Kidney epithelial cell (primary cell): Measurements from ENCODE around the gene RNMT. TPM values are rescaled to one million over a fixed set of nuclear protein-coding genes. Genes with fewer than 3 reads are reported as not detected.
"Not testable (repeated sequence)": the region's sequence is repeated elsewhere in the genome, so short reads cannot be mapped to it uniquely, and the experiment has no call there.

Experiments
- DNase-seq: peaks from one replicate; pipeline ENCODE4 v3.0.0-alpha.2; 2010; ENCODE audit warnings: low read depth
- H3K27me3 ChIP-seq: 2 replicates; pipeline ENCODE4 v1.6.0; 2011; ENCODE audit warnings: low read length; ENCODE audit not compliant: control insufficient read depth, insufficient read depth
- H3K36me3 ChIP-seq: 2 replicates; pipeline ENCODE4 v1.5.1; 2011; ENCODE audit warnings: low read length; ENCODE audit not compliant: control insufficient read depth, insufficient read depth
- H3K4me3 ChIP-seq: 2 replicates; pipeline ENCODE4 v1.5.1; 2011; ENCODE audit warnings: low read depth, mild to moderate bottlenecking, control low read depth, low read length
- CTCF ChIP-seq: IDR thresholded peaks from 2 replicates; pipeline ENCODE4 v1.5.1; 2011; ENCODE audit warnings: mild to moderate bottlenecking, moderate library complexity, low read length, control low read depth, inconsistent platforms; ENCODE audit not compliant: insufficient read depth, poor library complexity, severe bottlenecking
- total RNA-seq: library from RNA; depleted of rRNA; stranded (reverse); fragments of >200 nt; gene quantifications from 2 replicates; pipeline ENCODE4 v1.2.3, GENCODE V29; 2015

RNMT gene
- total RNA-seq, 1 donor from 2014 or later: 46.3 TPM

- no peaks in the 10 kb centered on the region for H3K36me3 ChIP-seq
- H3K27me3 ChIP-seq: no peaks in the 10 kb centered on the region
- no peak overlapping the region for H3K4me3 ChIP-seq
- no peak for TF ChIP-seq CTCF
- DNase-seq: no peak
Measured at GRCh38 chr18:13730481-13730880, 4.0 kb downstream of the RNMT start.

GRCh38 chr18:13735681-13736080 lies 9.2 kb downstream of the RNMT start:
- H3K36me3 ChIP-seq: no peaks in the 10 kb centered on the region
- no peak for TF ChIP-seq CTCF

DNA sequence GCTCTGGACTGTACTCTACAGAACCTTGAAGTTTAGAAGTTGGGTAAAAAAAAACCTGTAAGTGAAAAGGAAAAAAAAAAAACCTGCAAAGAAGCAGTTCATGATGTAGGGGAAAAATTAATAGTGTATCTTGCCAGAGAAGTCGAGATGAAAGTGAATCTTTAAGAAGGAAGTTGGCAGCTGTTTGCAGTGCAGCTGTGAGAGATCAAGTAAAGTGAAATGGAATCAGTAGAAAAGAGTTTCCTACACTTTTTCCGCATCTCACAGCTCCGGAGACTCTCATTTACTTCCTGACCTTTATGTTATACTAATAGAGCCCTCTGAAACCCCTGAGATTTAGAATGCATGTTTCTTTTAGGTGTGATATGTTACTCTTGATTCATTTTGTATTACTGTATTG lies 19.2 kb downstream of the RNMT start:
- peaks cover 2% of the 10 kb centered on the region for H3K36me3 ChIP-seq
- TF ChIP-seq CTCF: no peak
- H3K27me3 ChIP-seq: no peaks in the 10 kb centered on the region

More at GRCh38 chr18:13735681-13736080, 9.2 kb downstream of the RNMT start:
- Histone ChIP-seq H3K27me3 (no peaks in the 10 kb centered on the region), H3K4me3 (no peak overlapping the region)
- no peak for DNase-seq

DNA sequence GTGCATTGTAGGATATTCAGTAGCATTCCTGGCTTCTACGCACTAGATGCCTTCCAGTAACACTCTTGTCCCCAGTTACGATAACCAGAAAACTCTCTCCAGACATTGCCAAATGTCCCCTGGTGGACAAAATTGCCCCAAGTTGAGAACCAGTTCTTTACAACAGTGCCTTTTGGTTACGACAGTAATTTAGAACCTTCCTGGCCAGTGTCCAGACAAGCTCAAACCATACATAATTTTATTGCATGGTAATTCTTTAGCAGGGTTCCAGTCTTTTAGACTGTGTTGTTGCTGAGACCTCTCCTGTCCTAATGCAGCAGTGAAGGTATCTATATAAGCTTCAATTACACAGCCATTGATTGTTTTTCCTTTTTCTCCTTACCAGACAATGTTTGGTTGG lies 20.2 kb downstream of the RNMT start:
- DNase-seq: no peak
- no peaks in the 10 kb centered on the region for H3K27me3 ChIP-seq
- H3K36me3 ChIP-seq: peaks cover 2% of the 10 kb centered on the region
- H3K4me3 ChIP-seq: no peak overlapping the region
- TF ChIP-seq CTCF: no peak

More for the DNA sequence above, 19.2 kb downstream of the RNMT start:
- H3K4me3 ChIP-seq: no peak overlapping the region
- DNase-seq: no peak

- not testable (repeated sequence) for H3K4me3 ChIP-seq, H3K27me3 ChIP-seq, DNase-seq, H3K36me3 ChIP-seq
Measured at GRCh38 chr18:13751599-13751998, 25.1 kb downstream of the RNMT start.

- no peaks in the 10 kb centered on the region for H3K27me3 ChIP-seq
- no peak for DNase-seq
- H3K4me3 ChIP-seq: no peak overlapping the region
- H3K36me3 ChIP-seq: no peaks in the 10 kb centered on the region
- TF ChIP-seq CTCF: no peak
Measured at GRCh38 chr18:13756261-13756660, 29.8 kb downstream of the RNMT start.
